Osteoblast (primary cell): Measurements from ENCODE around the gene KIF9. TPM values are rescaled to one million over a fixed set of nuclear protein-coding genes. Genes with fewer than 3 reads are reported as not detected.

Experiments
- DNase-seq: peaks from one replicate; pipeline ENCODE4 v3.0.0; 2011; ENCODE audit warnings: low spot score, mixed read lengths; ENCODE audit not compliant: insufficient read length; ENCODE audit errors: missing footprints
- H2AFZ ChIP-seq: 2 replicates; pipeline ENCODE4 v1.6.0; 2011; ENCODE audit warnings: mild to moderate bottlenecking, low read length
- H3K27ac ChIP-seq: 2 replicates; pipeline ENCODE4 v1.5.1; 2011; ENCODE audit warnings: mild to moderate bottlenecking, low read depth, low read length, moderate library complexity
- H3K27me3 ChIP-seq: 2 replicates; pipeline ENCODE4 v1.6.0; 2012; ENCODE audit warnings: mild to moderate bottlenecking, control low read depth, inconsistent platforms, low read length, moderate library complexity; ENCODE audit not compliant: insufficient read depth
- H3K36me3 ChIP-seq: 2 replicates; pipeline ENCODE4 v1.5.1; 2011; ENCODE audit warnings: mild to moderate bottlenecking, low read length, control low read depth, moderate library complexity; ENCODE audit not compliant: insufficient read depth
- H3K4me1 ChIP-seq: 2 replicates; pipeline ENCODE4 v1.5.1; 2011; ENCODE audit warnings: mild to moderate bottlenecking, low read length, control low read depth, moderate library complexity; ENCODE audit not compliant: insufficient read depth
- H3K4me2 ChIP-seq: 2 replicates; pipeline ENCODE4 v1.6.0; 2011; ENCODE audit warnings: mild to moderate bottlenecking, low read length; ENCODE audit not compliant: insufficient read depth
- H3K4me3 ChIP-seq: fragments of 200-600 bp; sonication (generic); 3 replicates; pipeline ENCODE4 v1.5.1; 2012; ENCODE audit warnings: mild to moderate bottlenecking, low read length, inconsistent platforms; ENCODE audit not compliant: insufficient read depth
- H3K79me2 ChIP-seq: 2 replicates; pipeline ENCODE4 v1.6.0; 2012; ENCODE audit warnings: mild to moderate bottlenecking, low read length, control low read depth, inconsistent platforms; ENCODE audit not compliant: insufficient read depth
- H3K9me3 ChIP-seq: 2 replicates; pipeline ENCODE4 v1.5.1; 2011; ENCODE audit warnings: low read depth, low read length, control low read depth
- H4K20me1 ChIP-seq: 2 replicates; pipeline ENCODE4 v1.6.0; 2012; ENCODE audit warnings: mild to moderate bottlenecking, low read length, control low read depth; ENCODE audit not compliant: insufficient read depth
- total RNA-seq: library from RNA; depleted of rRNA; stranded (reverse); fragments of >200 nt; gene quantifications from 2 replicates; pipeline ENCODE4 v1.2.3, GENCODE V29; 2012
- TF ChIP-seq, protein P1 (sequence below): IDR thresholded peaks from 2 replicates; pipeline ENCODE4 v1.5.1; 2011; ENCODE audit warnings: mild to moderate bottlenecking, low read depth, low read length, moderate library complexity; ENCODE audit errors: extremely low read depth

The KIF9 gene
- total RNA-seq, 1 donor, result 5.1 TPM

DNA sequence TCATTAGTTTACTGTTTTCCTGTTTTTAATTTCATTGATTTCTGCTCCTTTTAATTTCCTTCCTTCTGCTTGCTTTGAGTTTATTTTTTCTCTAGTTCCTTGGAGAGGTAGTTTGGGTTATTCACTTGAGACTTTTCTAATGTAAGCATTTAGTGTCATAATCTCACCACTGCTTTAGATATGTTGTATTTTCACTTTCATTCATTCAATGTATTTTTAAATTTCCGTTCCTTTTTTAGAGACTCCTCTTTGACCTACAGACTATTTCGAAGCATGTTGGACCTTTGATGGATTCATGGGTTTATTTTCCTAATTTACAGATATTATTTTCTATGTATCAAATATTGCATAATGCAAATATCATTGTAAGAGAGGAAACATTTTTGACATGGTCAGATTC is 23.4 kb upstream of the KIF9 start:
- Histone ChIP-seq H3K4me2 (no peak overlapping the region), H3K79me2 (peaks cover 43% of the 10 kb centered on the region), H3K9me3 (no peaks in the 10 kb centered on the region), H3K36me3 (peaks cover 3% of the 10 kb centered on the region), H3K4me1 (no peaks in the 10 kb centered on the region), H4K20me1 (peaks cover 5% of the 10 kb centered on the region), H3K27ac (no peak overlapping the region), H3K27me3 (no peaks in the 10 kb centered on the region), H2AFZ (no peak overlapping the region), H3K4me3 (no peak overlapping the region)
- DNase-seq, result peak; percentile 19
- TF ChIP-seq, protein P1, sequence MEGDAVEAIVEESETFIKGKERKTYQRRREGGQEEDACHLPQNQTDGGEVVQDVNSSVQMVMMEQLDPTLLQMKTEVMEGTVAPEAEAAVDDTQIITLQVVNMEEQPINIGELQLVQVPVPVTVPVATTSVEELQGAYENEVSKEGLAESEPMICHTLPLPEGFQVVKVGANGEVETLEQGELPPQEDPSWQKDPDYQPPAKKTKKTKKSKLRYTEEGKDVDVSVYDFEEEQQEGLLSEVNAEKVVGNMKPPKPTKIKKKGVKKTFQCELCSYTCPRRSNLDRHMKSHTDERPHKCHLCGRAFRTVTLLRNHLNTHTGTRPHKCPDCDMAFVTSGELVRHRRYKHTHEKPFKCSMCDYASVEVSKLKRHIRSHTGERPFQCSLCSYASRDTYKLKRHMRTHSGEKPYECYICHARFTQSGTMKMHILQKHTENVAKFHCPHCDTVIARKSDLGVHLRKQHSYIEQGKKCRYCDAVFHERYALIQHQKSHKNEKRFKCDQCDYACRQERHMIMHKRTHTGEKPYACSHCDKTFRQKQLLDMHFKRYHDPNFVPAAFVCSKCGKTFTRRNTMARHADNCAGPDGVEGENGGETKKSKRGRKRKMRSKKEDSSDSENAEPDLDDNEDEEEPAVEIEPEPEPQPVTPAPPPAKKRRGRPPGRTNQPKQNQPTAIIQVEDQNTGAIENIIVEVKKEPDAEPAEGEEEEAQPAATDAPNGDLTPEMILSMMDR, result no peak

DNA sequence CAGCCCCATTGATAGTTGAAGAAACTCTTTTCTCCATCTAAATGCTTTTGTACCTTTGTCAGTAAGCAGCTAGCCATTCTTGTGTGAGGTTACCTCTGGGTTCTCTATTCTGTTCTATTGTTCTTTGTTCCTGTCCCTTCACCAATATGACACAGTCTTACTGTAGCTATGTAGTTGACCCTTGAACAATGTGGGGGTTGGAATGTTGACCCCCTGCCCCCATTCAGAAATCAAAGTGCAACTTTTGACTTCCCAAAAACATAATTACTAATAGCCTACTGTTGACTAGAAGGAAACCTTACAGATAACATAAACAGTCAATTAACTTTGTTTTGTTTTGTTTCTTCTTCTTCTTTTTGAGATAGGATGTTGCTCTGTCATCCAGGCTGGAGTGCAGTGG is 18.9 kb upstream of the KIF9 start:
- peaks cover 9% of the 10 kb centered on the region for H4K20me1 ChIP-seq
- H3K4me2 ChIP-seq, result no peak overlapping the region
- no peak for DNase-seq
- no peaks in the 10 kb centered on the region for H3K27me3 ChIP-seq
- H3K4me1 ChIP-seq, result no peaks in the 10 kb centered on the region
- H3K4me3 ChIP-seq, result no peak overlapping the region
- H3K9me3 ChIP-seq, result no peaks in the 10 kb centered on the region
- H3K36me3 ChIP-seq, result no peaks in the 10 kb centered on the region
- no peak overlapping the region for H2AFZ ChIP-seq
- peaks cover 51% of the 10 kb centered on the region for H3K79me2 ChIP-seq
- H3K27ac ChIP-seq, result no peak overlapping the region
- TF ChIP-seq, protein P1, result no peak

DNA sequence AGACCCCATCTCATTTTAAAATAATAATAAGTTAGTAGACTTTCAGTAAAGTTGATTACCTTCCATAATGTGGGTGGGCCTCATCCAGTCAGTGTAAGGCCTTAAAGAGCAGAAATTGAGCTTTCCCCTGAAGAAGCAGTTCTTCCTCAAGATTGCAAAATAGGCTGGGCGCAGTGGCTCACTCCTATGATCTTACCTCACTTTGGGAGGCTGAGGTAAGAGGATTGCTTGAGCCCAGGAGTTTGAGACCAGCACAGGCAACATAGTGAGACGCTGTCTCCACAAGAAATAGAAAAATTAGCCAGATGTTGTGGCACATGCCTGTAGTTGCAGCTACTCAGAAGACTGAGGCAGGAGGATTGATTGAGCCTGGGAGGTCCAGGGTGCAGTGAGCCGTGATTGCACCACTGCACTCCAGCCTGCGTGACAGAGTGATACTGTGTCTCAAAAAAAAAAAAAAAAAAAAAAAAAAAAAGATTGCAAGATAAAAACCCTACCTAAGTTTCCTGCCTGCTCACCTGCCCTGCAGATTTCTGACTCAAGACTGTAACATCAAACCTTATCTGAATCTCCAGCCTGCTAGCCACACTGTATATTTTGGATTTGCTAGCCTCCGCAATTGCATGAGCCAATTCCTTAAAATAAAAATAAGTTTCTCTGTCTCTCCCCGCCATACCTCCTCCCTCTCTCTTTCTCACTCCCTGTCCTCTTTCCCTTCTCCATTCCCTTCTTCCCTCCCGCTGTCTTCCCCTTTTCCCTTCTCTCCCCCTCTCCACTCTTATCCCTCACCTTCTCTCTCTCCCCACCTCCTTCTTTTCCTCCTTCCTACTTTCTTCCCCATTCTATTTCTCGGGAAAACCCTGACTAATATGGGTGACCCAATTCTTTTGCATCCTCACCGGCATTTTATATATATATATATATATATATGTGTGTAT is 17.1 kb upstream of the KIF9 start:
- H2AFZ ChIP-seq, result no peak overlapping the region
- no peaks in the 10 kb centered on the region for H3K27me3 ChIP-seq
- peaks cover 16% of the 10 kb centered on the region for H4K20me1 ChIP-seq
- TF ChIP-seq, protein P1, result no peak
- no peak overlapping the region for H3K27ac ChIP-seq
- no peaks in the 10 kb centered on the region for H3K9me3 ChIP-seq
- no peak overlapping the region for H3K4me3 ChIP-seq
- H3K79me2 ChIP-seq, result peaks cover 58% of the 10 kb centered on the region
- no peaks in the 10 kb centered on the region for H3K36me3 ChIP-seq
- no peak overlapping the region for H3K4me2 ChIP-seq
- H3K4me1 ChIP-seq, result no peaks in the 10 kb centered on the region
- DNase-seq, result no peak

DNA sequence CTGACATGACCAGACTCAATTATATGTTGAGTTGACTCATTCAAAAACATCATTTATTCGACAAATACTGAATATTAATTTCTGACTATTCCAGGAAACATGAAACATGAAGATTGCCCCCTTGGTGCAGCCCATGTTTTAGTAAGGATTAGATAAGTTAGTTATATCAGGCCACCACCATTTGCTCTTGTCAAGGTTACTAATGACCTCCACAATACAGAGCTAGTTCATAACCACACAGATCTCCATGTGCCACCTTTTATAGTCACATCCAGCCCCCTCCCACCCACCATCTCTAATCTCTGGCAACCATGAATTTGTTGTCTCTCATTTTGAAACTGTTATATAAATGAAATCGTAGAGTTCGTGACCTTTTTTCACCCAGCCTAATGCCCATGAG is 15.8 kb upstream of the KIF9 start:
- Histone ChIP-seq H4K20me1 (peaks cover 16% of the 10 kb centered on the region), H3K27ac (no peak overlapping the region), H3K27me3 (no peaks in the 10 kb centered on the region), H3K36me3 (no peaks in the 10 kb centered on the region), H2AFZ (no peak overlapping the region), H3K4me1 (no peaks in the 10 kb centered on the region), H3K79me2 (peaks cover 62% of the 10 kb centered on the region), H3K9me3 (no peaks in the 10 kb centered on the region), H3K4me3 (no peak overlapping the region), H3K4me2 (no peak overlapping the region)
- TF ChIP-seq, protein P1, result no peak
- no peak for DNase-seq
